Astrocyte (in vitro differentiated cells and primary cell): Measurements from ENCODE around the gene EGFL6. TPM values are rescaled to one million over a fixed set of nuclear protein-coding genes. Genes with fewer than 3 reads are reported as not detected.
"Not testable (repeated sequence)": the region's sequence is repeated elsewhere in the genome, so short reads cannot be mapped to it uniquely, and the experiment has no call there.

Experiments
- DNase-seq: peaks from one replicate; pipeline ENCODE4 v3.0.0-alpha.2; 2010; ENCODE audit warnings: low read depth
- FAIRE-seq: peaks from 2 replicates; lab custom pipeline; 2011; peaks lifted over from hg19 to GRCh38; lab: Jason Lieb, UNC
- H2AFZ ChIP-seq: 2 replicates; pipeline ENCODE4 v1.6.0; 2012; ENCODE audit warnings: low read depth, low read length, inconsistent platforms
- H3K27ac ChIP-seq: 2 replicates; pipeline ENCODE4 v1.5.1; 2011; ENCODE audit warnings: low read depth, low read length, inconsistent platforms
- H3K27me3 ChIP-seq: 2 replicates; pipeline ENCODE4 v1.6.0; 2011; ENCODE audit warnings: low read length, inconsistent platforms; ENCODE audit not compliant: insufficient read depth
- H3K36me3 ChIP-seq: 2 replicates; pipeline ENCODE4 v1.5.1; 2011; ENCODE audit warnings: low read length, inconsistent platforms; ENCODE audit not compliant: insufficient read depth
- H3K4me1 ChIP-seq: 2 replicates; pipeline ENCODE4 v1.5.1; 2011; ENCODE audit warnings: low read length, inconsistent platforms; ENCODE audit not compliant: insufficient read depth
- H3K4me2 ChIP-seq: 2 replicates; pipeline ENCODE4 v1.6.0; 2012; ENCODE audit warnings: low read length, inconsistent platforms
- H3K4me3 ChIP-seq: 2 replicates; pipeline ENCODE4 v1.5.1; 2011; ENCODE audit warnings: low read depth, mild to moderate bottlenecking, low read length, inconsistent platforms; ENCODE audit not compliant: insufficient read depth
- H3K79me2 ChIP-seq: 2 replicates; pipeline ENCODE4 v1.6.0; 2012; ENCODE audit warnings: mild to moderate bottlenecking, low read length, inconsistent platforms; ENCODE audit not compliant: insufficient read depth
- H3K9ac ChIP-seq: 2 replicates; pipeline ENCODE4 v1.6.0; 2012; ENCODE audit warnings: mild to moderate bottlenecking, low read length, inconsistent platforms
- H3K9me3 ChIP-seq: 2 replicates; pipeline ENCODE4 v1.5.1; 2012; ENCODE audit warnings: low read depth, mild to moderate bottlenecking, low read length, inconsistent platforms; ENCODE audit not compliant: insufficient read depth
- H4K20me1 ChIP-seq: 2 replicates; pipeline ENCODE4 v1.6.0; 2012; ENCODE audit warnings: low read length, inconsistent platforms; ENCODE audit not compliant: insufficient read depth
- H3K27ac Mint-ChIP-seq: one replicate; pipeline ENCODE4 v1.8.0; 2021; ENCODE audit warnings: mild to moderate bottlenecking, mixed read lengths; ENCODE audit not compliant: unreplicated experiment
- H3K27me3 Mint-ChIP-seq: one replicate; pipeline ENCODE4 v1.8.0; 2021; ENCODE audit warnings: low read depth, mixed read lengths; ENCODE audit not compliant: unreplicated experiment
- H3K36me3 Mint-ChIP-seq: one replicate; pipeline ENCODE4 v1.8.0; 2021; ENCODE audit warnings: low read depth, mixed read lengths; ENCODE audit not compliant: unreplicated experiment
- H3K4me1 Mint-ChIP-seq: one replicate; pipeline ENCODE4 v1.8.0; 2021; ENCODE audit warnings: low read depth, mixed read lengths; ENCODE audit not compliant: unreplicated experiment
- H3K4me3 Mint-ChIP-seq: one replicate; pipeline ENCODE4 v1.8.0; 2021; ENCODE audit warnings: mild to moderate bottlenecking, moderate library complexity, mixed read lengths; ENCODE audit not compliant: unreplicated experiment
- H3K9me3 Mint-ChIP-seq: one replicate; pipeline ENCODE4 v1.8.0; 2021; ENCODE audit warnings: mild to moderate bottlenecking, mixed read lengths; ENCODE audit not compliant: unreplicated experiment
- CTCF ChIP-seq: IDR thresholded peaks from 2 replicates; pipeline ENCODE4 v1.5.1; 2011; ENCODE audit warnings: low read depth, mild to moderate bottlenecking, inconsistent platforms, low read length, moderate library complexity; ENCODE audit not compliant: insufficient read depth
- EZH2 ChIP-seq: IDR thresholded peaks from 2 replicates; pipeline ENCODE4 v1.6.1; 2012; ENCODE audit warnings: mild to moderate bottlenecking, low read length, inconsistent platforms; ENCODE audit not compliant: insufficient read depth
- total RNA-seq: library from RNA; stranded (reverse); gene quantifications from 2 replicates; pipeline ENCODE4 v1.2.1, GENCODE V29; 2021

Gene EGFL6
- total RNA-seq, 1 donor from 2014 or later: 0.18 TPM

- peak; percentile 96 for FAIRE-seq
These were observed 57.9 kb downstream of the EGFL6 start for GRCh38 chrX:13627306-13627705.

GRCh38 chrX:13637224-13637623 lies 67.8 kb downstream of the EGFL6 start:
- not testable (repeated sequence) for DNase-seq, H3K4me1 ChIP-seq, H3K27me3 Mint-ChIP-seq, H3K36me3 ChIP-seq, H3K4me3 ChIP-seq, H3K9me3 ChIP-seq, H3K4me2 ChIP-seq, H3K9ac ChIP-seq, H2AFZ ChIP-seq, H3K9me3 Mint-ChIP-seq, H3K27ac Mint-ChIP-seq, H3K4me1 Mint-ChIP-seq, H3K27me3 ChIP-seq, H3K4me3 Mint-ChIP-seq, H3K27ac ChIP-seq, H3K36me3 Mint-ChIP-seq, H4K20me1 ChIP-seq, H3K79me2 ChIP-seq
- FAIRE-seq: peak; percentile 39

More at GRCh38 chrX:13627306-13627705, 57.9 kb downstream of the EGFL6 start:
- Histone ChIP-seq H3K27ac (no peak overlapping the region), H3K36me3 (no peaks in the 10 kb centered on the region), H3K9ac (no peak overlapping the region), H3K4me2 (no peak overlapping the region), H4K20me1 (no peaks in the 10 kb centered on the region), H3K4me3 (no peak overlapping the region), H3K27me3 (no peaks in the 10 kb centered on the region), H3K79me2 (no peaks in the 10 kb centered on the region), H2AFZ (no peak overlapping the region), H3K4me1 (no peaks in the 10 kb centered on the region), H3K9me3 (peaks cover 3% of the 10 kb centered on the region)
- H3K9me3 Mint-ChIP-seq: no peaks in the 10 kb centered on the region
- DNase-seq: no peak
- no peak for TF ChIP-seq EZH2
- TF ChIP-seq CTCF: no peak
- no peaks in the 10 kb centered on the region for H3K27me3 Mint-ChIP-seq
- H3K27ac Mint-ChIP-seq: no peak overlapping the region
- no peaks in the 10 kb centered on the region for H3K36me3 Mint-ChIP-seq
- H3K4me1 Mint-ChIP-seq: no peaks in the 10 kb centered on the region
- H3K4me3 Mint-ChIP-seq: no peak overlapping the region

GRCh38 chrX:13638021-13638420 lies 68.6 kb downstream of the EGFL6 start:
- Histone ChIP-seq H3K9me3 (no peaks in the 10 kb centered on the region), H3K9ac (no peak overlapping the region), H3K36me3 (no peaks in the 10 kb centered on the region), H2AFZ (no peak overlapping the region), H3K4me1 (no peaks in the 10 kb centered on the region), H3K4me2 (no peak overlapping the region), H3K79me2 (no peaks in the 10 kb centered on the region), H3K27me3 (no peaks in the 10 kb centered on the region), H4K20me1 (no peaks in the 10 kb centered on the region), H3K4me3 (no peak overlapping the region), H3K27ac (no peak overlapping the region)
- Mint-ChIP-seq H3K4me3 (no peak overlapping the region), H3K27me3 (no peaks in the 10 kb centered on the region), H3K4me1 (no peaks in the 10 kb centered on the region), H3K27ac (no peak overlapping the region), H3K9me3 (peaks cover 6% of the 10 kb centered on the region), H3K36me3 (no peaks in the 10 kb centered on the region)
- TF ChIP-seq CTCF (no peak), EZH2 (no peak)
- FAIRE-seq (peak; percentile 60), DNase-seq (no peak)
